Right lobe of liver (tissue), 6 donors: ENCODE results near the gene PPP2R5C. TPM values are rescaled to one million over a fixed set of nuclear protein-coding genes. Genes with fewer than 3 reads are reported as not detected.

Source experiments
- ATAC-seq, 4 donors: fragments of 200-7000 bp; cut with Tn5 transposase; one replicate each; pipeline ENCODE4 v1.9.1; 2020; ENCODE audit warnings: mild to moderate bottlenecking in 4 of 4, moderate library complexity in 4 of 4
- DNase-seq, 3 donors: peaks; one replicate each; pipeline ENCODE4 v3.0.0-alpha.2; 2020
- H3K27ac ChIP-seq, 3 donors: fragments of 200-600 bp; one replicate each; pipeline ENCODE4 v1.8.0; 2022
- H3K27me3 ChIP-seq, 2 donors: fragments of 200-600 bp; one replicate each; pipeline ENCODE4 v1.8.0; 2022
- H3K36me3 ChIP-seq, 4 donors: fragments of 200-600 bp; sonication (generic) in 1 of 4; one replicate each; pipeline versions ENCODE4 v1.5.1 to v1.8.0; 2017 to 2022; ENCODE audit warnings: control low read depth in 1 of 4
- H3K4me1 ChIP-seq, 4 donors: fragments of 200-600 bp; sonication (generic) in 1 of 4; one replicate each; pipeline versions ENCODE4 v1.5.1 to v1.8.0; 2017 to 2022; ENCODE audit warnings: control low read depth in 1 of 4
- H3K4me3 ChIP-seq, 3 donors: fragments of 200-600 bp; one replicate each; pipeline ENCODE4 v1.8.0; 2022
- H3K9me3 ChIP-seq, 4 donors: fragments of 200-600 bp; sonication (generic) in 1 of 4; one replicate each; pipeline versions ENCODE4 v1.5.1 to v1.8.0; 2017 to 2022; ENCODE audit warnings: control low read depth in 1 of 4
- CTCF ChIP-seq, 4 donors: fragments of 200-600 bp in 3 of 4; fragments of 450-650 bp in 1 of 4; IDR thresholded peaks; one replicate each; pipeline versions ENCODE4 v1.5.1 to v1.8.0; 2016 to 2022; ENCODE audit warnings: antibody characterized with exemption in 4 of 4, mild to moderate bottlenecking in 2 of 4
- POLR2A ChIP-seq: fragments of 450-650 bp; IDR thresholded peaks from one replicate; pipeline ENCODE4 v1.6.1; 2017; ENCODE audit warnings: antibody characterized with exemption, mild to moderate bottlenecking
- WGBS: methylation state at CpG from one replicate; pipeline ENCODE4 v1.1.6; 2018; ENCODE audit warnings: low coverage, low lambda C conversion rate; ENCODE audit not compliant: insufficient coverage; ENCODE audit errors: missing lambda C conversion rate; 5-methylcytosine and 5-hydroxymethylcytosine counted together
- intact Hi-C, 2 donors: fragments of 100-400 bp; cut with DNase I; formaldehyde crosslinking; loops; one replicate each; pipeline versions ENCODE4 v1.11.2 to v1.14.1; 2022
- total RNA-seq, 6 experiments: library from RNA; depleted of rRNA in 2 of 6; stranded (reverse); fragments of >200 nt in 2 of 6; fragmentation: NEBNext Ultra II Directional in 3 of 6; extraction: Animal tissue kit (Norgen Biotek cat#: 25700) in 3 of 6; gene quantifications; one replicate each; pipeline versions ENCODE4 v1.1.0 to v1.2.4, GENCODE V29; 2016 to 2023
- donor health status: DM: no; HTN: yes; CAD: no.
- donor health status: DM: no; HTN: no; CAD: no.
- donor health status: DM: no; HTN: no; CAD: no.
- donor health status: DM: no; HTN: yes; CAD: no.
- donor health status: DM: no; HTN: yes; CAD: no.

PPP2R5C gene
- total RNA-seq, 6 experiments from 2014 or later = 44.9 to 74.5 (median 55.3) TPM

- no peaks in the 10 kb centered on the region for H3K9me3 ChIP-seq
- no peak overlapping the region for H3K27ac ChIP-seq
- ATAC-seq = no peak
- intact Hi-C loops = no loop called here
- TF ChIP-seq POLR2A (no peak), CTCF (IDR thresholded peaks at IDR 0.05) (no peak)
- no peak overlapping the region for H3K4me3 ChIP-seq
- WGBS = 74% methylated on average over 21 of the region's 22 CpGs
- H3K36me3 ChIP-seq = peaks cover 0 to 22% (median 1%) of the 10 kb centered on the region in 4 donors
- no peaks in the 10 kb centered on the region for H3K27me3 ChIP-seq
- no peaks in the 10 kb centered on the region for H3K4me1 ChIP-seq
- DNase-seq = no peak
Observed at GRCh38 chr14:101918065-101918989, 156.8 kb downstream of the PPP2R5C start.

- Histone ChIP-seq H3K36me3 (peaks cover 0 to 11% (median 2%) of the 10 kb centered on the region in 4 donors), H3K27ac (no peak overlapping the region), H3K4me1 (no peaks in the 10 kb centered on the region), H3K27me3 (no peaks in the 10 kb centered on the region), H3K4me3 (no peak overlapping the region), H3K9me3 (no peaks in the 10 kb centered on the region)
- no peak for TF ChIP-seq CTCF (IDR thresholded peaks at IDR 0.05)
- TF ChIP-seq POLR2A = no peak
- ATAC-seq (no peak), DNase-seq (no peak)
- 66% methylated on average over 4 of the region's 4 CpGs for WGBS
- intact Hi-C loops = no loop called here
Observed at GRCh38 chr14:101920271-101920670, 158.8 kb downstream of the PPP2R5C start.

DNA sequence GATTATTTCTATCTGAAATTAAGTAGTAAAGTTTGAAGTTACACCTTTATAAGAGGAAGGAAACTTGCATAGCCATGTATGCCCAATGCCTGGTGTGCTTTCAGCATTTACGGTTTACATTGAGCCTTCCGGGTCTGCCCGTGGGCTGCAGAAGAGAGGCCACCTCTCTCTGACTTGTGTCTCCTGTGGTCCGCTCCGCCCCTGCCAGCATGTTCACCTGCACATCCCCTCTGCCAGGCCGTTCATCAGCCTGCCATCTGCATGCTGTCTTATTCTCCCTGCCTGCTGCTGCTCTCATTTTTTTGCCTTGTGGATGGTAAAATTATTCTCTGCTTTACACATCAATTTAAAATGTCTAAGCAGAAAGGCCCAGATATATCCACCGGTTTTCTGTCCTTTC, 161.4 kb downstream of the PPP2R5C start:
- no peaks in the 10 kb centered on the region for H3K9me3 ChIP-seq
- no peak for TF ChIP-seq CTCF (IDR thresholded peaks at IDR 0.05)
- TF ChIP-seq POLR2A = no peak
- H3K4me3 ChIP-seq = no peak overlapping the region
- H3K27me3 ChIP-seq = no peaks in the 10 kb centered on the region
- intact Hi-C loops = no loop called here
- ATAC-seq (no peak), DNase-seq (no peak)
- WGBS = 76% methylated on average over 6 of the region's 7 CpGs
- no peaks in the 10 kb centered on the region for H3K4me1 ChIP-seq
- H3K36me3 ChIP-seq = peaks cover 0 to 11% (median 2%) of the 10 kb centered on the region in 4 donors
- no peak overlapping the region for H3K27ac ChIP-seq

- WGBS = 97% methylated on average over 26 of the region's 33 CpGs
- TF ChIP-seq CTCF (IDR thresholded peaks at IDR 0.05) (no peak), POLR2A (no peak)
- intact Hi-C loops = no loop called here
- Histone ChIP-seq H3K4me3 (no peak overlapping the region), H3K4me1 (no peaks in the 10 kb centered on the region), H3K27ac (no peak overlapping the region), H3K9me3 (no peaks in the 10 kb centered on the region), H3K27me3 (no peaks in the 10 kb centered on the region), H3K36me3 (peaks cover 0 to 11% (median 2%) of the 10 kb centered on the region in 4 donors)
- ATAC-seq (no peak), DNase-seq (no peak)
Observed at GRCh38 chr14:101925152-101925551, 163.6 kb downstream of the PPP2R5C start.
